Endothelial cell of umbilical vein (primary cell): ENCODE data around the gene RTN4RL1. TPM values are rescaled to one million over a fixed set of nuclear protein-coding genes. Genes with fewer than 3 reads are reported as not detected.

ENCODE experiments used
- BruUV-seq: library from RNA; stranded (reverse); fragments of 400-500 nt; replicated peaks from 2 replicates; lab custom pipeline; 2021; lab: Mats Ljungman, UMichigan
- CTCF ChIA-PET: fragments of 300-600, 350-600 bp; sonication (Branson Sonifier 250); formaldehyde crosslinking; loops from one replicate; lab custom pipeline; 2021; ENCODE audit warnings: antibody characterized with exemption, inconsistent platforms; lab: Charles Lee
- POLR2A ChIA-PET: fragments of 300-600, 350-600 bp; sonication (Branson Sonifier 250); formaldehyde crosslinking; loops from one replicate; lab custom pipeline; 2021; ENCODE audit warnings: antibody characterized with exemption, inconsistent platforms; lab: Charles Lee
- DNase-seq: peaks from one replicate; pipeline ENCODE4 v3.0.0-alpha.2; 2011; ENCODE audit warnings: low read depth, low spot score
- FAIRE-seq: peaks from 2 replicates; lab custom pipeline; 2011; peaks lifted over from hg19 to GRCh38; lab: Jason Lieb, UNC
- H2AFZ ChIP-seq: 2 replicates; pipeline ENCODE4 v1.6.0; 2012; ENCODE audit warnings: low read depth, low read length, control low read depth, inconsistent platforms
- H3K27ac ChIP-seq: 2 replicates; pipeline ENCODE4 v1.5.1; 2011; ENCODE audit warnings: low read depth, mild to moderate bottlenecking, control low read depth, low read length, moderate library complexity; ENCODE audit not compliant: insufficient read depth
- H3K27me3 ChIP-seq, 2 experiments: 2 replicates each; pipeline versions ENCODE4 v1.6.0 to v1.6.1; 2011; ENCODE audit warnings: low read length in 2 of 2, mixed read lengths in 1 of 2; ENCODE audit not compliant: control insufficient read depth in 2 of 2, insufficient read depth in 2 of 2
- H3K36me3 ChIP-seq, 2 experiments: 2 replicates in 1 of 2; 3 replicates in 1 of 2; pipeline ENCODE4 v1.5.1; 2011; ENCODE audit warnings: low read length in 2 of 2, mild to moderate bottlenecking in 1 of 2, moderate library complexity in 1 of 2; ENCODE audit not compliant: control insufficient read depth in 2 of 2, insufficient read depth in 2 of 2; ENCODE audit errors: extremely low read depth in 1 of 2
- H3K4me1 ChIP-seq: 3 replicates; pipeline ENCODE4 v1.5.1; 2011; ENCODE audit warnings: mild to moderate bottlenecking, low read length; ENCODE audit not compliant: control insufficient read depth, insufficient read depth; ENCODE audit errors: extremely low read depth
- H3K4me2 ChIP-seq: 2 replicates; pipeline ENCODE4 v1.6.1; 2011; ENCODE audit warnings: low read length, control low read depth, mixed read lengths; ENCODE audit not compliant: insufficient read depth
- H3K4me3 ChIP-seq, 3 experiments: fragments of 200-600 bp in 1 of 3; sonication (generic), shearing (Covaris generic) in 1 of 3; replicated peaks in 1 of 3; 2 replicates each; pipeline ENCODE4 v1.5.1; 2011 to 2016; ENCODE audit warnings: control low read depth in 3 of 3, low read length in 3 of 3, mild to moderate bottlenecking in 2 of 3, inconsistent platforms in 1 of 3, low read depth in 1 of 3, moderate library complexity in 1 of 3; ENCODE audit not compliant: insufficient read depth in 1 of 3
- H3K79me2 ChIP-seq: 2 replicates; pipeline ENCODE4 v1.6.0; 2012; ENCODE audit warnings: low read length, inconsistent platforms; ENCODE audit not compliant: control insufficient read depth, insufficient read depth
- H3K9ac ChIP-seq: replicated peaks from 2 replicates; pipeline ENCODE3; 2011; ENCODE audit warnings: low read length, control low read depth; ENCODE audit not compliant: insufficient read depth; ENCODE audit errors: extremely low read depth
- H3K9me1 ChIP-seq: replicated peaks from 3 replicates; pipeline ENCODE4 v1.6.0; 2011; ENCODE audit warnings: mild to moderate bottlenecking, low read length; ENCODE audit not compliant: control insufficient read depth, insufficient read depth; ENCODE audit errors: extremely low read depth
- H3K9me3 ChIP-seq: replicated peaks from 2 replicates; pipeline ENCODE4 v1.5.1; 2012; ENCODE audit warnings: low read length, inconsistent platforms; ENCODE audit not compliant: control insufficient read depth, insufficient read depth
- H4K20me1 ChIP-seq: replicated peaks from 2 replicates; pipeline ENCODE3; 2011; ENCODE audit warnings: mild to moderate bottlenecking, low read length; ENCODE audit not compliant: control insufficient read depth, insufficient read depth; ENCODE audit errors: extremely low read depth
- EZH2 ChIP-seq: IDR thresholded peaks from 2 replicates; pipeline ENCODE4 v1.6.1; 2012; ENCODE audit warnings: borderline replicate concordance, low read depth, mild to moderate bottlenecking, moderate library complexity, low read length, inconsistent platforms; ENCODE audit not compliant: severe bottlenecking
- GATA2 ChIP-seq: IDR thresholded peaks from 2 replicates; pipeline ENCODE4 v1.7.0; 2011; ENCODE audit warnings: low read depth, mild to moderate bottlenecking, moderate library complexity, mixed read lengths, low read length; ENCODE audit not compliant: insufficient read length, insufficient read depth
- JUN ChIP-seq: IDR thresholded peaks from 2 replicates; pipeline ENCODE4 v1.6.1; 2011; ENCODE audit warnings: borderline replicate concordance, low read depth; ENCODE audit not compliant: insufficient read length, insufficient read depth
- dilution Hi-C: fragments of 300-500 bp; cut with MboI; formaldehyde crosslinking; loops from one replicate; pipeline ENCODE4 v1.15.0; 2019; ENCODE audit warnings: low sequenced_read_pairs; ENCODE audit not compliant: extremely low pct_ligation_motif_present
- intact Hi-C: fragments of 100-400 bp; cut with micrococcal nuclease; formaldehyde crosslinking; loops from one replicate; pipeline ENCODE4 v1.10.0; 2022
- polyA plus RNA-seq, 4 experiments: library from polyadenylated mRNA; depleted of rRNA in 3 of 4; stranded (reverse) in 3 of 4; unstranded in 1 of 4; fragments of >200 nt; gene quantifications; 2 replicates each; pipeline versions ENCODE4 v1.2.1 to v1.2.3, GENCODE V29; 2011 to 2012; ENCODE audit warnings: missing spikeins in 1 of 4
- total RNA-seq: library from RNA; stranded (reverse); gene quantifications from 2 replicates; pipeline ENCODE4 v1.2.3, GENCODE V29; 2021
- TF ChIP-seq, protein P1 (sequence below): IDR thresholded peaks from 2 replicates; pipeline ENCODE4 v1.6.1; 2011; ENCODE audit not compliant: insufficient read depth, insufficient read length

RTN4RL1 gene
- total and polyA plus RNA-seq, 2 donors (not counting 3 experiments of a cell fraction or from before 2014, with no cell fraction given) = 0.04 TPM; not detected in 1

DNA sequence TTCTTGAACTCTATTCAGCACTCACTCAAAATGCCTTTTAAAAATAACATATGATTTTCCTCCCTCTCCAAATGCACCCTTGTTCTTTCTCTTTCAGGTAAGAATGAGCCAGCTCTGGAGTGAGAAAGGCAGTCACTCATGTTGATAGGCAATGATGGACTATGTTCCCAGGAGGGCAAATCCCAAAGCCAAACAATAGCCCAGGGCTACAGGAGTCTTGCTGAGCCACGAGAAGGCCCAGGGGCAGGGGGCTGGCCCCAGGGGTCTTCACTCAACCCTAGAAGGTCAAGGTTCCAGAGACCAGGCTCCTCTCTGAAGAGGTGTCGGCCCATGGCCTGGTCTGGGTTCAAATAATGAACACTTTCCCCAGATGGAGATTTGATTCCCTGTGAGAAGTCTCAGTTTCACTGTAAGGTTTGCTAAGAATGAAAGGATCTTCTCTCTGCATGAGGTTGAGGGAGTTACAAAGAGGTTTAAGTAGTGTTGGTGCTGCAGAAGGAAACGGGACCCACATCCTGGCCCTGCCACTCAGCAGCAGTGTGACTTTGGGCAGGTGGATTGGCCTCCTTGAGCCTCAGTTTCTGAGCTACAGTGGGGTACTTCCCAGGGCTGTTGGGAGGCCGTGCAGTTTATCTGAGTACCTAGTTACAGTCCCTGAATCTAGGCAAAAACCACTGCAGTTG lies 49.0 kb downstream of the RTN4RL1 start:
- POLR2A ChIA-PET = no interaction called here
- intact Hi-C loops = no loop called here
- no peak for FAIRE-seq
- DNase-seq = no peak
- Histone ChIP-seq H3K36me3 (no peaks in the 10 kb centered on the region), H4K20me1 (no peaks in the 10 kb centered on the region), H3K9ac (no peak overlapping the region), H3K27ac (no peak overlapping the region), H3K4me1 (no peaks in the 10 kb centered on the region), H2AFZ (no peak overlapping the region), H3K9me3 (no peaks in the 10 kb centered on the region), H3K27me3 (peaks cover 11 to 13% of the 10 kb centered on the region in 2 experiments), H3K4me3 (no peak overlapping the region), H3K79me2 (no peaks in the 10 kb centered on the region), H3K4me2 (no peak overlapping the region), H3K9me1 (no peaks in the 10 kb centered on the region)
- BruUV-seq = no TSS peak
- CTCF ChIA-PET = interaction anchor here (0.8 kb wide), 1 partner anchor 67 kb away, joined by 4 read pairs; no protein-coding TSS in a partner anchor
- TF ChIP-seq, protein P1, sequence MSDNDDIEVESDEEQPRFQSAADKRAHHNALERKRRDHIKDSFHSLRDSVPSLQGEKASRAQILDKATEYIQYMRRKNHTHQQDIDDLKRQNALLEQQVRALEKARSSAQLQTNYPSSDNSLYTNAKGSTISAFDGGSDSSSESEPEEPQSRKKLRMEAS = no peak
- dilution Hi-C loops = no loop called here

DNA sequence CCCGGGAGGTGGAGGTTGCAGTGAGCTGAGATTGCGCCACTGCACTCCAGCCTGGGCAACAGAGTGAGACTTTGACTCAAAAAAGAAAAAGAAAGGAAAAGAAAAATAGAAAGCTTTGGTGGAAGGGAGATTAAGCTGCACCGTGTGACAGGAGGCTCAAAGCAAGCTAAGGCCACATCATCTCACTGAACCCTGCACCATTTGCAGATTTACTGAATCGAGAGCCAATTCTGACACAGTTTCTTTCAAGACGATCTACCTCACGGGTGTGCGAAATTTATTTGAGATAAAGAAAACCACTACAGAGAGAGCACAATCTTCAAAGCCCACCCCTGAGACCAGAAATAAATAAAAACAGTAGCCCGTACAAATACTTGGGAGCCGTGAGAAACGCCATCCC lies 49.6 kb downstream of the RTN4RL1 start:
- Histone ChIP-seq H3K4me2 (no peak overlapping the region), H2AFZ (no peak overlapping the region), H3K9me1 (no peaks in the 10 kb centered on the region), H3K36me3 (no peaks in the 10 kb centered on the region), H3K9ac (no peak overlapping the region), H3K27me3 (peaks cover 11 to 13% of the 10 kb centered on the region in 2 experiments), H3K27ac (no peak overlapping the region), H3K4me3 (no peak overlapping the region), H3K9me3 (no peaks in the 10 kb centered on the region), H3K79me2 (no peaks in the 10 kb centered on the region), H3K4me1 (no peaks in the 10 kb centered on the region), H4K20me1 (no peaks in the 10 kb centered on the region)
- TF ChIP-seq EZH2 = no peak
- no peak for TF ChIP-seq JUN
- no peak for TF ChIP-seq GATA2
- POLR2A ChIA-PET = no interaction called here
- dilution Hi-C loops = no loop called here
- FAIRE-seq (no peak), DNase-seq (no peak)
- intact Hi-C loops = no loop called here
- BruUV-seq = no TSS peak
- CTCF ChIA-PET = interaction anchor here (0.8 kb wide), 1 partner anchor 67 kb away, joined by 4 read pairs; no protein-coding TSS in a partner anchor
